Heart left ventricle (tissue), 16 donors: ENCODE data around the gene CCNA1. TPM values are rescaled to one million over a fixed set of nuclear protein-coding genes. Genes with fewer than 3 reads are reported as not detected.

Experiments used
- ATAC-seq, 4 donors: fragments of 200-7000 bp; cut with Tn5 transposase; one replicate each; pipeline ENCODE4 v1.9.1; 2020 to 2022; ENCODE audit warnings: moderate library complexity in 4 of 4, mild to moderate bottlenecking in 3 of 4, moderate number of reproducible peaks in 1 of 4
- DNase-seq, 5 donors: peaks; one replicate each; pipeline ENCODE4 v3.0.0-alpha.2; 2020
- H3K27ac ChIP-seq, 12 donors: fragments of 200-600 bp; sonication (generic) in 4 of 12; one replicate each; pipeline versions ENCODE4 v1.5.0 to v1.8.0; 2016 to 2022; ENCODE audit warnings: mild to moderate bottlenecking in 2 of 12
- H3K27me3 ChIP-seq, 9 donors: fragments of 200-600 bp; sonication (generic) in 2 of 9; one replicate each; pipeline versions ENCODE4 v1.5.1 to v1.8.0; 2016 to 2022; ENCODE audit warnings: mild to moderate bottlenecking in 3 of 9
- H3K36me3 ChIP-seq, 9 donors: fragments of 200-600 bp; sonication (generic) in 2 of 9; one replicate each; pipeline versions ENCODE4 v1.5.0 to v1.8.0; 2018 to 2022; ENCODE audit warnings: mild to moderate bottlenecking in 2 of 9
- H3K4me1 ChIP-seq, 12 donors: fragments of 200-600 bp; sonication (generic) in 4 of 12; one replicate each; pipeline versions ENCODE4 v1.5.0 to v1.8.0; 2016 to 2022; ENCODE audit warnings: mild to moderate bottlenecking in 3 of 12
- H3K4me3 ChIP-seq, 12 donors: fragments of 200-600 bp; sonication (generic) in 4 of 12; one replicate each; pipeline versions ENCODE4 v1.5.0 to v1.8.0; 2017 to 2022; ENCODE audit warnings: mild to moderate bottlenecking in 9 of 12, moderate library complexity in 4 of 12
- H3K9me3 ChIP-seq, 12 donors: fragments of 200-600 bp; sonication (generic) in 4 of 12; one replicate each; pipeline versions ENCODE4 v1.5.0 to v1.8.0; 2016 to 2022; ENCODE audit warnings: mild to moderate bottlenecking in 1 of 12
- CTCF ChIP-seq, 12 donors: fragments of 200-600 bp; sonication (generic) in 4 of 12; IDR thresholded peaks; one replicate each; pipeline versions ENCODE4 v1.5.0 to v1.8.0; 2018 to 2022; ENCODE audit warnings: antibody characterized with exemption in 12 of 12, mild to moderate bottlenecking in 5 of 12
- POLR2A ChIP-seq, 2 donors: fragments of 450-650 bp; IDR thresholded peaks; one replicate each; pipeline ENCODE4 v1.6.1; 2017; ENCODE audit warnings: antibody characterized with exemption in 2 of 2, mild to moderate bottlenecking in 2 of 2, moderate library complexity in 2 of 2
- WGBS, 4 donors: extraction: QIAGEN DNeasy Blood & Tissue Kit in 2 of 4; methylation state at CpG; one replicate each; pipeline versions ENCODE4 v1.1.5 to v1.1.7; 2013 to 2018; 5-methylcytosine and 5-hydroxymethylcytosine counted together
- intact Hi-C, 10 donors: fragments of 100-400 bp; cut with DNase I; formaldehyde crosslinking; loops; one replicate each; pipeline versions ENCODE4 v1.11.1 to v1.14.2; 2022
- polyA plus RNA-seq, 2 donors: library from polyadenylated mRNA; stranded (reverse); fragments of 200-250 nt; gene quantifications; one replicate each; pipeline ENCODE4 v1.2.3, GENCODE V29; 2013
- total RNA-seq, 9 donors: library from RNA; depleted of rRNA in 2 of 9; stranded (reverse); fragments of >200 nt in 2 of 9; fragmentation: NEBNext Ultra II Directional in 3 of 9; extraction: Animal tissue kit (Norgen Biotek cat#: 25700) in 3 of 9; gene quantifications; one replicate each; pipeline versions ENCODE4 v1.1.0 to v1.2.4, GENCODE V29; 2016 to 2023
- donor health status: ischemic (EF 13 %, LVEDD 7.1; RV severe dilation, severe dysfunction).
- donor health status: healthy with polysubstance abuse.
- donor health status: DM: no; HTN: yes; CAD: no.
- donor health status: DM: no; HTN: no; CAD: no.
- donor health status: ischemic (EF 25% LVEDD 6.9; RV normal size, moderate dysfunction).
- donor health status: ischemic (EF 25% LVEDD 5.7; RV mildly dilated, moderate dysfunction).
- donor health status: healthy.
- donor health status: DM: yes; HTN: yes; CAD: no.
- donor health status: ischemic (EF 35%, LVEDD 5.7; RV mildly dilated, moderate dysfunction).
- donor health status: nonischemic (EF 11% LVEDD 7.7; RV severe dilation, severe dysfunction).
- donor health status: DM: yes; HTN: yes; CAD: no.
- donor health status: PGD.
- donor health status: ischemic (EF 29% LVEDD 5.4; RV normal size, mild dysfunction).
- donor health status: nonischemic (EF 23%, LVEDD 6.1; RV moderate dilation, normal function).

Gene CCNA1
- total and polyA plus RNA-seq, 11 donors, result 0.15 to 1.1 (median 0.23) TPM; not detected in 2

- Histone ChIP-seq H3K4me1 (no peaks in the 10 kb centered on the region), H3K9me3 (no peaks in the 10 kb centered on the region), H3K27ac (no peak overlapping the region), H3K4me3 (no peak overlapping the region), H3K36me3 (no peaks in the 10 kb centered on the region), H3K27me3 (no peaks in the 10 kb centered on the region)
- WGBS, 4 donors, result 70 to 83% (median 75%) methylated on average over 6 of the region's 6 CpGs
- DNase-seq, result no peak
- intact Hi-C loops, result no loop called here
- ATAC-seq, result no peak
- TF ChIP-seq CTCF (IDR thresholded peaks at IDR 0.05) (no peak), POLR2A (IDR thresholded peaks at IDR 0.05) (no peak)
Measured at GRCh38 chr13:36438594-36439483, 6.5 kb downstream of the CCNA1 start.

- Histone ChIP-seq H3K27me3 (peaks cover 0 to 26% (median 0%) of the 10 kb centered on the region in 9 donors), H3K9me3 (no peaks in the 10 kb centered on the region), H3K4me1 (no peaks in the 10 kb centered on the region), H3K27ac (no peak overlapping the region), H3K36me3 (no peaks in the 10 kb centered on the region), H3K4me3 (no peak overlapping the region)
- WGBS, 4 donors, result 70 to 76% (median 71%) methylated on average over 5 of the region's 5 CpGs
- intact Hi-C loops, result no loop called here
- DNase-seq (no peak), ATAC-seq (no peak)
- no peak for TF ChIP-seq POLR2A (IDR thresholded peaks at IDR 0.05)
- TF ChIP-seq CTCF (IDR thresholded peaks at IDR 0.05), result no peak
Measured at GRCh38 chr13:36445278-36445677, 13.0 kb downstream of the CCNA1 start.

GRCh38 chr13:36445891-36446351, 13.6 kb downstream of the CCNA1 start:
- 59 to 92% (median 86%) methylated on average over 2 of the region's 2 CpGs for WGBS, 4 donors
- Histone ChIP-seq H3K4me1 (no peaks in the 10 kb centered on the region), H3K27ac (no peak overlapping the region), H3K9me3 (no peaks in the 10 kb centered on the region), H3K4me3 (no peak overlapping the region), H3K27me3 (peaks cover 0 to 26% (median 0%) of the 10 kb centered on the region in 9 donors), H3K36me3 (no peaks in the 10 kb centered on the region)
- ATAC-seq, result no peak
- intact Hi-C loops, result no loop called here
- TF ChIP-seq POLR2A (IDR thresholded peaks at IDR 0.05), result no peak
- TF ChIP-seq CTCF (IDR thresholded peaks at IDR 0.05), result no peak
- no peak for DNase-seq

- no peak for TF ChIP-seq CTCF (IDR thresholded peaks at IDR 0.05)
- no peak for TF ChIP-seq POLR2A (IDR thresholded peaks at IDR 0.05)
- no peaks in the 10 kb centered on the region for H3K9me3 ChIP-seq
- DNase-seq (no peak), ATAC-seq (no peak)
- H3K27me3 ChIP-seq, result peaks cover 0 to 26% (median 0%) of the 10 kb centered on the region in 9 donors
- no peaks in the 10 kb centered on the region for H3K4me1 ChIP-seq
- no peak overlapping the region for H3K27ac ChIP-seq
- H3K36me3 ChIP-seq, result no peaks in the 10 kb centered on the region
- no peak overlapping the region for H3K4me3 ChIP-seq
- 67 to 76% (median 73%) methylated on average over 3 to 7 of the region's 7 CpGs for WGBS, 4 donors
- intact Hi-C loops, result no loop called here
Measured at GRCh38 chr13:36447501-36447900, 15.2 kb downstream of the CCNA1 start.
